Activated CD8-positive, alpha-beta memory T cell treated with anti-CD3 and anti-CD28 coated beads, Interleukin-2, amount 50 U/mL, for 48 hours (primary cell): ENCODE data around the gene CLIC5.

Source experiments
- DNase-seq: peaks from one replicate; pipeline ENCODE4 v3.0.0-alpha.2; 2020

The CLIC5 gene

DNA sequence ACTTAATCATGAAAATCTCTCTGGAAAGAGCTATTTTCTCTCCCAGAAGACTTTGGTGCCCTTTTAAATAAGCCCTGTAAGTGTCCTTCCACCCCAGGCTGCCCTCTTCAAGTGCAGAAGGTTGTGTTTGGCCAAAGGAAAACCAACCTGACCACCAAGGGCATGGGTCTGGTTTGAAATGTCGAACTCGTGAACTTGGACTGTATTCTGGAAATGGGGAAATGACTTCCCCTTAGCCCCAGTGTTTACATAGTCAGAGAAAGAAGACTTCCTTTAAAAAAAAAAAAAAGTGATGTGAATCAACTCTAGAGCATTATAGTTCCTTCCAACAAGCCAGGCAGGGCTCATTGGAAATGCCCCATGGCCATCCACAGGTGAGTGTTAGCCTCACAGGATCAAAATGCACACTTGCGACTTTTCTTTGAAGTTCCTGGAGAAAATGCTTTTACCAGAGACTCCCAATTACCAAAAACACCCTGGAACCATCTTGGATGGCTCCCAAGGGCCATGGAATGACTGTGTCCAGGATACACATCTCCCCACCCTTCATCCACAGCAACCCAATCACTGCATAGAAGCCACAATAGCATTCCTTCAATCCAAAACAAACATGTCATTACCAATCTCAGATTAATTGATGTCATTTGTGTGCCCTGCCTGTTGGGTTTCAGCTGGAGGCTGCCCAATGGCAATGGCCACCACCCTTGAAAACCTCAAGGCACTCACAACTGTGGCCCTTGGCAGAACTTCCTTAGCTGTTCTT is 133.8 kb downstream of the CLIC5 start:
- no peak for DNase-seq

DNA sequence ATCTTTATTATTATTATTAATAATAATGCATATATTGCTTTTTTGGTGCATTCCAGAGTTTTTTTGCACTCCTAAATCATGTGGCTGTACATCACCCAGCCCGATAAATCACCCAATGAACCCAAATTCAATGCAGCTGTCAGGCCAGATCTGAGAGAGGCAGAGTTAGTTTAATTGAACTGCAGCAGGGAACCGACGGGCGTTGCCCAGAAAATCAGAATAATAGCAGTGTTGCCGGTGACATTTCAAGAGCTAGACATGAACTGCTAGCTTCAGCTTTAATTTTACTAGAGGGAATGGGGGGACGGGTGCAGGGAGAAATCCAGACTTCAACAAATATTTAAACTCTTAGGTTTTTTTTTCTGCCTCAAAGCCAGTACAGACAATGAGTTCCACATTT is 135.0 kb downstream of the CLIC5 start:
- no peak for DNase-seq

DNA sequence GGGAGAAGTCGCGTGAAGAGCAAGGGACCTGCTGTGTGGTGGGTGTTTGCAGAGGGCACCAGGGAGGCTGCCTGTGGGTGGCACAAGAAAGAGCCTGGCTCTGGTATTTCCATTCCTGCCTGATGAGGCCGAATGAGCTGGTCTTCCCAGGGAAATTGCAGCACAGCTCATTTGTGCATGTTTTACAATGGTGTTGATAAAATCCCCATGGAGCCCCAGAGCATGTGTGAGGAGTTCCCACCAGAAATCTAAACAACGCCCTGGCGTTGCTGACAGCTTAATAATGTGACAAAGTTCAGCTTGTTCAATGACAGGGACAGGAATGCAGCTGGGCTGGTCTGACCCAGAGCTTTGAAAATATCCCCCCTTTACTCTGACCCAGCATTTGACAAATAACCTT is 135.5 kb downstream of the CLIC5 start:
- no peak for DNase-seq

GRCh38 chr6:45877970-45878590 is 137.6 kb downstream of the CLIC5 start:
- DNase-seq, result no peak

GRCh38 chr6:45872827-45873365 is 142.8 kb downstream of the CLIC5 start:
- DNase-seq, result no peak

DNA sequence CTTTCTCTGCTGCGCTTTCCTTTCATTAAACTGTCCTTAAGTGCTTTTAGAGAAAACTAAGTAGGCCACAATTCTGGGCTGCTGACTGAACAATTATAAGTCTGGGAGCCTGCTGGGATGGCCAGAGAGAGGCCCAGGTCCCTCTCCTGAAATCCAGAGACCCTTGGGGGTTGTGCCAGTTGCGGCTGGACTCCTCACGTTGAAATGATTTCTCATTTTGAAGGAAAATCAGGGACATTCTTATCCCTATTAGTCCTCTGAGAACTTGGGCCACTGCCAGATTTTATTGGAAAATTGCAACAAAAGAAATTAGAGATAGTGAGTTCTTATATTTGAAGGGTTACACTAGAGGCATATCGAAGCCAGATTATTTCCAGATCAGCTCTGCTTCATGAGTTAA is 145.1 kb downstream of the CLIC5 start:
- DNase-seq, result no peak

GRCh38 chr6:45864651-45865050 is 151.0 kb downstream of the CLIC5 start:
- DNase-seq, result no peak

DNA sequence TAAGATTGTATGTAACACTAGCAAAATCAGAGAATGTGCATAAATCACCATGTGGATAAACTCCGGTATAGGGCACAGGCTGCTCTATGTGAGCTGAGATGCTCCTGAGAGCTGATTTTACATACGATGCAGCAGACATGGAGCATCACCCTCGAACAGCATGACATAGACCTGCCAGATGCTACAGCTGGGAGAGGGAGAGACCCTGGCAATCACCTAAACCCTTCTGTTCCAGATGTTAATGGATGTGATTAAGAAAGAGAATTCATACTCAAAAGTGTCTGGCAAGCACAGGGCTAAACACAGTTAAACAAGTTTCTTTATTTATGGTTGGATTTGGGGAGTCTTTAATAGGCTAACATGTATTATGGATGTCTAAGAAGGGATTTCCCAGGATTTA is 157.0 kb downstream of the CLIC5 start:
- no peak for DNase-seq

DNA sequence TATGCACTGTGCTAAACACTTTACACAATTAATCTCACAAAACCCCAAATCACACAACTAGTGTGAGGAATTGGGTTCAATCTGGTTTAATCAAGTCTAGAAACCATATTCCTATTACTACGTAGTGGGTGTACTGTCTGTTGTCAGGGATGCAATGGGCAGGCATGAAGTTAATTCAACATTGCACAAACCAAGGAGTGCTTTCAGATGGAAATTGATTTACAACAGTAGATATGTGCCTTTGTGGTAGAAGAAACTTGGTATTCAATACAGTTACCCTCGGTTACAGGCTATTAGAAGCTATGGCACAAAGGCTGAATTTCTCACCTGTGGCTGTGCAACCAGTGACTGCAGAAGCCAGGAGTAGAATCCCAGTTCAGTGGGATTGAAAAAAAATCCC is 157.8 kb downstream of the CLIC5 start:
- DNase-seq, result no peak

GRCh38 chr6:45855642-45856394 is 159.8 kb downstream of the CLIC5 start:
- DNase-seq, result no peak

- DNase-seq, result no peak
These were observed 161.4 kb downstream of the CLIC5 start for GRCh38 chr6:45854149-45854742.

DNA sequence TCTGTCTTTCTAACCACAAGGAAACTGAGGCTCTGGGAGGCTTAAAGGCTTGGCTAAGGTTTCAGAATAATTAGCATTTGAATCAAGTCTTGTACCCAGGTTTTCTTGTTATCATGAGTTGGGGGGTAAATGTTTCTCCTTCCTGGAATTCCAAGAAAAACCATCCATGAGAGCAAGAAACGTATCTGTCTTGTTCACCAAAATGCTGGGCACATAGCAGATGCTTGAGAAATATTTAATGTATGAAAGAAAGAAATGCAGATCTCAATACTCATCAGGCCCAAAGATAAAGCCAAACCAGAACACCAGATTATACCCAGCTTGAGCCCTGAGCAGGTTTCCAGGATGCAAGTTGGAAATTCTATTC is 164.6 kb downstream of the CLIC5 start:
- no peak for DNase-seq

- DNase-seq, result no peak
These were observed 165.2 kb downstream of the CLIC5 start for GRCh38 chr6:45850378-45851033.

- no peak for DNase-seq
These were observed 170.1 kb downstream of the CLIC5 start for GRCh38 chr6:45845567-45845966.

DNA sequence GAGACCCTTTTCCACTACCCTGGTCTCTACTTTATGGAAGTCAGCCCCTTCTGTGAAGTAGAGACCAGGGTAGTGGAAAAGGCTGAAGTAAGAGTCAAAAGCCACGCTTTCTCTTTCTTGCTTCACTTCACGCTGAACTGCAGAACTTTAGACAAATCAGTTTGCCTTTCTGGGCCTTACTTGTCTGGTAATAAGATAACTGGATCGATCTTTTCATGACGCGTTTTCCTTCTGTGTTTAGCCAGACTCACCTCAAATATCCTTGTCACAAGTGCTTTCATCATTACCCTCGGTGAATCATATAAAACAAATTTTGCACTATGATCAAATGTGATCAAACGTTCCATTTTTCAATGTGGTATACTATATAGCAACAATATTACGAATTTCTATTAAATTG is 170.7 kb downstream of the CLIC5 start:
- DNase-seq, result no peak

- no peak for DNase-seq
These were observed 171.7 kb downstream of the CLIC5 start for GRCh38 chr6:45843848-45844521.

GRCh38 chr6:45841062-45841461 is 174.6 kb downstream of the CLIC5 start:
- DNase-seq, result no peak

- DNase-seq, result no peak
These were observed 176.7 kb downstream of the CLIC5 start for GRCh38 chr6:45838996-45839395.

DNA sequence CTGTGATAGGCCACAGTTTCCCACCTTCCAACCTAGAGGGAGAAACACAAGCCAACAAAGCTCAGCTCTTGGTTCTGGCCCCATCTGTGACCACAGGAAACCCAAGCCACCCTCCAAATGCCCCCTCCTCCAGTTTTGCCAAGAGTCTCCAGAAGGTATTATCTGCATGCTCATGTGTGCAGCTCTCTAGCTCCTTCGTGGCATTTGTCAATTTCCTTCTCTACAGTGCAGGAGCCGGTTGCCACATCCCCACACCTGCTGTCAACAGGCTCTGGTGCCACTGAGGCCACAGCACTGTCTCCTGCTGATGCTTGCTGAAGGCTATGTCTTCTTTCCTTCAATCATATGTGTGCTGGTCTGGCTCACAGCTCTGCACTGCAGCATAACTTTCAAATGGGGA is 177.2 kb downstream of the CLIC5 start:
- DNase-seq, result no peak

DNA sequence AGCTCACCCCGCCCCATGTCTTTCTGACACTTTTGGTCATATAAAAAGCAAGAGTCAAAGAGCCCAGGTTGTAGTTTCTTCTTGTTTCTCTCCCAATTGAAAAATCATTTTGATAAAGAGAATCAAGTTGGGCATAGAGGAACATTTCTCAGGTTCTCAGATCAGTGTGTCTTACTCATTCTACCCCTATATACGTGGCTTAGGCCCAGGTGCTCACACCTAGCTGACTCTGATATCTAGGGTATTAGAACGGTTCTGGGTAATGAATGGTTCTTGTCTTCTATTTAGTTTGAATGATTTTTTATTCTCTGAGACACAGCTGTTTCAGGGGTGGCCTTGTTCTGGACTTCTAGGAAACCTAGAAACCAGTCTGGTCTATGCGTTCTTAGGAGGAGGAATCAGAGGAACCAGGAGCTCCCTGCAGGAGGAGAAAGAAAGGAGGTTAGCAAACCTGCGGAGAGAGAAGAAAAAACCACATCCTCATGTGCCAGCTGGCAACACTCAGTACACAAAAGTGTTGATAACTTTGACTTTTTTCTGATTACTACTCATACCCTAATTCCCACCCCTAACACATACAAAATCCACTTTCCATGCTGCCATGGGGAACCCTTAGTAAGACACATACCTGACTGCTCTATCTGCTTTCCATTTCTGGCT is 178.0 kb downstream of the CLIC5 start:
- no peak for DNase-seq

- DNase-seq, result no peak
These were observed 178.7 kb downstream of the CLIC5 start for GRCh38 chr6:45836984-45837383.

DNA sequence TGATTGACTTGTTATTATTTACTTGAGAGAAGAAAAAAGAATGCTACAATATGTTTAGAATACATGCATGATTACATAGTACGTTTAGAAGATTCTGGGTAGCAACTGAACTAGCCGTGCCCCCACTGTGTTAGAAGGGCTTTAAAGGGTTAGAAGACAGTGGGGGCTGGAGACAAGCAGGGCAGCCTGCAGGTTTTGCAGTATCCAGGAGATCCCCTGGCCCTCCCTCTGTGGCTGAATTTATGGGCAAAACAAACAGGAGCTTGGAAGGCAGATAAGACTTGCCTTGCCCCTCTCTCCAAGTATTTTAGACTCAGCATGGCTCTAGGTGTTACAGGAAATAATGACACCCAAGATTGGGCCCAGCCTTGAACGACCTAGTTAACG is 179.2 kb downstream of the CLIC5 start:
- DNase-seq, result no peak
